GM18951 (cell line): Measurements from ENCODE around the gene HTR3D.
"Not testable (repeated sequence)": the region's sequence is repeated elsewhere in the genome, so short reads cannot be mapped to it uniquely, and the experiment has no call there.

Source experiments
- POLR2A ChIP-seq: IDR thresholded peaks from 4 replicates; pipeline ENCODE4 v1.6.1; 2011; ENCODE audit warnings: mild to moderate bottlenecking; ENCODE audit not compliant: insufficient read length, insufficient read depth; ENCODE audit errors: extremely low read depth
- in situ Hi-C: fragments of 300-500 bp; cut with MboI; formaldehyde crosslinking; loops from one replicate; pipeline ENCODE4 v1.12.0; 2022; ENCODE audit warnings: low sequenced_read_pairs, mixed read lengths, inconsistent platforms; ENCODE audit not compliant: unreplicated experiment

HTR3D gene

GRCh38 chr3:184005941-184006507 lies 25.5 kb upstream of the HTR3D start:
- TF ChIP-seq POLR2A: no peak
- in situ Hi-C loops: no loop called here

GRCh38 chr3:184007143-184007813 lies 24.3 kb upstream of the HTR3D start:
- in situ Hi-C loops: not testable (repeated sequence)

- in situ Hi-C loops: no loop called here
- no peak for TF ChIP-seq POLR2A
Observed at GRCh38 chr3:184008161-184008560, 23.4 kb upstream of the HTR3D start.

GRCh38 chr3:184011230-184011876 lies 20.2 kb upstream of the HTR3D start:
- in situ Hi-C loops: loop anchor here (10.0 kb wide), 1 partner anchor 117 kb away; no protein-coding TSS in a partner anchor
- no peak for TF ChIP-seq POLR2A

- in situ Hi-C loops: loop anchor here (10.0 kb wide), 1 partner anchor 117 kb away; no protein-coding TSS in a partner anchor
- TF ChIP-seq POLR2A: no peak
Observed at GRCh38 chr3:184011937-184012889, 19.3 kb upstream of the HTR3D start.

GRCh38 chr3:184015381-184016019 lies 16.0 kb upstream of the HTR3D start:
- TF ChIP-seq POLR2A: no peak
- in situ Hi-C loops: loop anchor here (10.0 kb wide), 1 partner anchor 121 kb away; no protein-coding TSS in a partner anchor

- no peak for TF ChIP-seq POLR2A
- in situ Hi-C loops: loop anchor here (10.0 kb wide), 1 partner anchor 121 kb away; no protein-coding TSS in a partner anchor
Observed at GRCh38 chr3:184016169-184016570, 15.4 kb upstream of the HTR3D start.

- in situ Hi-C loops: loop anchor here (10.0 kb wide), 1 partner anchor 122 kb away; no protein-coding TSS in a partner anchor
- no peak for TF ChIP-seq POLR2A
Observed at GRCh38 chr3:184016811-184017671, 14.5 kb upstream of the HTR3D start.

- in situ Hi-C loops: loop anchor here (10.0 kb wide), 1 partner anchor 123 kb away; no protein-coding TSS in a partner anchor
- peak; percentile 66 for TF ChIP-seq POLR2A
Observed at GRCh38 chr3:184017672-184018423, 13.7 kb upstream of the HTR3D start, which contains the start of gene ABCC5. ABCC5 (minus strand) TSS chr3:184017884; CDS start chr3:184014392, 3,492 bp downstream.

GRCh38 chr3:184018424-184018973 lies 13.0 kb upstream of the HTR3D start:
- in situ Hi-C loops: loop anchor here (10.0 kb wide), 1 partner anchor 124 kb away; no protein-coding TSS in a partner anchor
- TF ChIP-seq POLR2A: no peak
